Measurements from ENCODE around the gene CCDC80.

CCDC80 gene

GRCh38 chr3:112631257-112631656, 9.7 kb downstream of the CCDC80 start:
- in situ Hi-C loops (cut with MboI; ENCODE audit: low pct_unique_long_range_greater_than_20kb, low sequenced_read_pairs, unreplicated experiment) = no loop called here
- DNase-seq (ENCODE audit: low spot score) = no peak
- TF ChIP-seq, protein P1, sequence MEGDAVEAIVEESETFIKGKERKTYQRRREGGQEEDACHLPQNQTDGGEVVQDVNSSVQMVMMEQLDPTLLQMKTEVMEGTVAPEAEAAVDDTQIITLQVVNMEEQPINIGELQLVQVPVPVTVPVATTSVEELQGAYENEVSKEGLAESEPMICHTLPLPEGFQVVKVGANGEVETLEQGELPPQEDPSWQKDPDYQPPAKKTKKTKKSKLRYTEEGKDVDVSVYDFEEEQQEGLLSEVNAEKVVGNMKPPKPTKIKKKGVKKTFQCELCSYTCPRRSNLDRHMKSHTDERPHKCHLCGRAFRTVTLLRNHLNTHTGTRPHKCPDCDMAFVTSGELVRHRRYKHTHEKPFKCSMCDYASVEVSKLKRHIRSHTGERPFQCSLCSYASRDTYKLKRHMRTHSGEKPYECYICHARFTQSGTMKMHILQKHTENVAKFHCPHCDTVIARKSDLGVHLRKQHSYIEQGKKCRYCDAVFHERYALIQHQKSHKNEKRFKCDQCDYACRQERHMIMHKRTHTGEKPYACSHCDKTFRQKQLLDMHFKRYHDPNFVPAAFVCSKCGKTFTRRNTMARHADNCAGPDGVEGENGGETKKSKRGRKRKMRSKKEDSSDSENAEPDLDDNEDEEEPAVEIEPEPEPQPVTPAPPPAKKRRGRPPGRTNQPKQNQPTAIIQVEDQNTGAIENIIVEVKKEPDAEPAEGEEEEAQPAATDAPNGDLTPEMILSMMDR (IDR thresholded peaks at IDR 0.05; ENCODE audit: extremely low read depth, insufficient read depth, missing control alignments) = no peak

GRCh38 chr3:112629425-112629824, 11.5 kb downstream of the CCDC80 start:
- DNase-seq (ENCODE audit: low spot score) = no peak
- in situ Hi-C loops (cut with MboI; ENCODE audit: low pct_unique_long_range_greater_than_20kb, low sequenced_read_pairs, unreplicated experiment) = no loop called here
- TF ChIP-seq, protein P1 (IDR thresholded peaks at IDR 0.05; ENCODE audit: extremely low read depth, insufficient read depth, missing control alignments) = no peak

DNA sequence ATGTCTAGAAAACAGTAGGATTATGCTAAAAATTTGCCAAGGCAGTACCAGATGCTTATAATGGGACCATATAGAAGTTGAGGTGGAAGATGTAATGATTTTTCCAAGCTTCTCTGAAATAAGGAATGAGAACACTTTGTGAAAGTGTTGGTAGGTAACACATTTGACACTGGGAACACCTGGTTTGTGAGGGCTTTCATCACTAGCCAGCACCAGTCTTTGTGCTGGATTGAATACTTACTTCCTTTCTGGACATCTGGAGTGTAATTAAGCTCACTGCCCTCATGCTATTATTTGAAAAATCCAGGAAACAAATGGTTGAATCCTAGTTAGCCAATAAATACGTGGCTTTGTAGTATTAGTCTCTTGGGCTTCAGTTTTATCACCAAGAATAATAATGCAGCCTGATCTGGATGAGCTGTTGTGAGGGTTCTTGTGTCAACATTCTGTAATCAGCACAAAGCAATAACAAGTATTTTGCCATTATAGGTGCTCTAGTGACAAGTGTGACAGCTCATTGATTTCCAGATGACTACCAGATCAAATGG, 12.9 kb downstream of the CCDC80 start:
- TF ChIP-seq, protein P1 (IDR thresholded peaks at IDR 0.05; ENCODE audit: extremely low read depth, insufficient read depth, missing control alignments) = no peak
- in situ Hi-C loops (cut with MboI; ENCODE audit: low pct_unique_long_range_greater_than_20kb, low sequenced_read_pairs, unreplicated experiment) = no loop called here
- DNase-seq (ENCODE audit: low spot score) = no peak

DNA sequence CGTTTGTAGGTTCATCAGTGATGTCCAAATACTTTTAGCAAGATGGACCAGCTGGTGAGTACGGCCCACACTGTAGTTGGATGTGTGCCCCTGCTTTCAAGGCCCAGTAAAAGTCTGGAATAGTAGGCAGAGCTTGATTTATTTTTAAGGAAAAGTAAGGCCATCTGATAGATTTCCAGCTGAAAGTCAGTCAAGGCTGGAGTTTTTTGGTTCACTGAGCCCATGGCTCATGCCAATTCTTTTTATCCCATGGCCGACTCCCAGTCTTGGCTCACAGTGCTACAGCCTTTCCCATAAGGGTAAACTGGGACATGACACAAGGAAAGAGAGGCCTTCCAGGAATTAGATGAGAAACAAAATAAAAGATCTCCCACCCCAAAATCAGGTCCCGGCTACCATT, 13.5 kb downstream of the CCDC80 start:
- TF ChIP-seq, protein P1 (IDR thresholded peaks at IDR 0.05; ENCODE audit: extremely low read depth, insufficient read depth, missing control alignments) = no peak
- no peak for DNase-seq (ENCODE audit: low spot score)
- in situ Hi-C loops (cut with MboI; ENCODE audit: low pct_unique_long_range_greater_than_20kb, low sequenced_read_pairs, unreplicated experiment) = no loop called here

- no peak for DNase-seq (ENCODE audit: low spot score)
- in situ Hi-C loops (cut with MboI; ENCODE audit: low pct_unique_long_range_greater_than_20kb, low sequenced_read_pairs, unreplicated experiment) = no loop called here
- TF ChIP-seq, protein P1 (IDR thresholded peaks at IDR 0.05; ENCODE audit: extremely low read depth, insufficient read depth, missing control alignments) = no peak
Observed at GRCh38 chr3:112623717-112624116, 17.2 kb downstream of the CCDC80 start.

DNA sequence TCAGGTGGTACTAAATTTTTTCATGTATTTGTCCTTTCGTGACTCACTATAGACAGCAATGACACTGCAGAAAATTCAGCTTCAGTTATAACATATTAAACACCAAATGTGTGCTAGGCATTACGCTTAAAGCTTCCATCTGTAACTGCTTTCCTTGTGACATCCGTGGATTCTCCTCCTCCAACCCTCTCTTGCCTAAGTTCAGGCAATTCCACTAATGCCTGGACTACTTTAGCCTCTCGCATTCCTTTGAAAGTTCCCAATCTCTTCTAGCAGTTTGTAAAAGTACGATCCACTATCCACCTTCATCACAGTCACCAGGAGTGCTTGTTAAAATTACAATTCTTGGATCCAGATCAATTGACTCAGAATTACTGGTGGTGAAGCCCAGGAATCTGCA, 17.7 kb downstream of the CCDC80 start:
- in situ Hi-C loops (cut with MboI; ENCODE audit: low pct_unique_long_range_greater_than_20kb, low sequenced_read_pairs, unreplicated experiment) = no loop called here
- DNase-seq (ENCODE audit: low spot score) = no peak
- TF ChIP-seq, protein P1 (IDR thresholded peaks at IDR 0.05; ENCODE audit: extremely low read depth, insufficient read depth, missing control alignments) = no peak

DNA sequence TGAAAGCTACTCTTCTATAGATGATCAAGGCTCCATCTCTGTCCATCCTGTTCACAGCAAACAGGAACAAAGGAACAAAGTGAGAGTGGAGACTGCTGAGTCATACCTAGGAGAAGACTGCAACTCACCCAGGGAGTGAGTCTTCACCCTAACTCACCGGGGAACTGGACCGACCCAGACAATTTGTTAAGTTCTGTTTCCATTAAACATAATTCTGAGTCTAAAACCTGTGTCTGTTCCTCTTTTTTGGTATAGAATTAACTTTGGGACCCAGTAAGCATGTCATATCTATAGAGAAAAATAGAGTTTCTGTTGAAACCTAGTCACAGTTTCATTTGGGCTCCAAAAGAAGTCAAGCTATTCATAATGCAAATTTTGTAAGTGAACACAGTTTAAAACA, 21.6 kb downstream of the CCDC80 start:
- DNase-seq (ENCODE audit: low spot score) = no peak
- in situ Hi-C loops (cut with MboI; ENCODE audit: low pct_unique_long_range_greater_than_20kb, low sequenced_read_pairs, unreplicated experiment) = no loop called here
- TF ChIP-seq, protein P1 (IDR thresholded peaks at IDR 0.05; ENCODE audit: extremely low read depth, insufficient read depth, missing control alignments) = no peak
